ENCODE measurements around the gene UBXN10. TPM values are rescaled to one million over a fixed set of nuclear protein-coding genes. Genes with fewer than 3 reads are reported as not detected.
"Not testable (repeated sequence)": the region's sequence is repeated elsewhere in the genome, so short reads cannot be mapped to it uniquely, and the experiment has no call there.

The UBXN10 gene
- total RNA-seq, 1 donor from 2014 or later = 0.37 TPM

DNA sequence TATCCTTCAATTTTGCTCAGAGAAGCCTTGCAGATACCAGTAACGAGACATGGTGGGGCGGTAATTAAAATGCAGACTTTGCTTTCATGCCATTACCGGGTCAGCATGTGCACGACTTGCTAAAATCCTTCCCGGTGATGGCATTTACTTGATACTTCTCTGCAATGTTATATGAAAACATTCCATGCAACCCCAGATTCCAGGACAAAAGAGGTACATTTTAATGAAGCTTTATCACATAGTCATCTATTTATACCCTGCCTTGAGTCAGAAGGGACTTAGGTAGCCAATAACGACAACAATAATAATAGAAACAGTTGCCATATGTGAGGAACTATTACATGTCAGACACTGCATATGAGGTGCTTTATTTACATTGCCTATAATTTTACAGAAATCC, 29.8 kb downstream of the UBXN10 start:
- Histone ChIP-seq H3K4me3 (no peak overlapping the region), H3K27me3 (peaks cover 39% of the 10 kb centered on the region), H4K20me1 (ENCODE audit: low read depth) (no peaks in the 10 kb centered on the region), H3F3A (ENCODE audit: low read depth) (no peaks in the 10 kb centered on the region), H3K9me3 (ENCODE audit: low read depth) (no peaks in the 10 kb centered on the region), H2AFZ (replicated peaks) (no peak overlapping the region), H3K4me1 (peaks cover 11% of the 10 kb centered on the region), H3K79me2 (ENCODE audit: low read depth) (no peaks in the 10 kb centered on the region), H3K9ac (no peak overlapping the region), H3K27ac (no peak overlapping the region), H3K4me2 (no peak overlapping the region), H3K36me3 (no peaks in the 10 kb centered on the region)
- Mint-ChIP-seq H3K9me3 (no peaks in the 10 kb centered on the region), H3K27ac (no peak overlapping the region), H3K27me3 (ENCODE audit: insufficient read depth, low read depth) (peaks cover 10% of the 10 kb centered on the region), H3K4me3 (no peak overlapping the region), H3K36me3 (no peaks in the 10 kb centered on the region), H3K4me1 (peaks cover 11% of the 10 kb centered on the region)
- TF ChIP-seq EZH2 (IDR thresholded peaks at IDR 0.05) = no peak
- TF ChIP-seq EZH2phosphoT487 (IDR thresholded peaks at IDR 0.05) = no peak
- TF ChIP-seq, protein P1, sequence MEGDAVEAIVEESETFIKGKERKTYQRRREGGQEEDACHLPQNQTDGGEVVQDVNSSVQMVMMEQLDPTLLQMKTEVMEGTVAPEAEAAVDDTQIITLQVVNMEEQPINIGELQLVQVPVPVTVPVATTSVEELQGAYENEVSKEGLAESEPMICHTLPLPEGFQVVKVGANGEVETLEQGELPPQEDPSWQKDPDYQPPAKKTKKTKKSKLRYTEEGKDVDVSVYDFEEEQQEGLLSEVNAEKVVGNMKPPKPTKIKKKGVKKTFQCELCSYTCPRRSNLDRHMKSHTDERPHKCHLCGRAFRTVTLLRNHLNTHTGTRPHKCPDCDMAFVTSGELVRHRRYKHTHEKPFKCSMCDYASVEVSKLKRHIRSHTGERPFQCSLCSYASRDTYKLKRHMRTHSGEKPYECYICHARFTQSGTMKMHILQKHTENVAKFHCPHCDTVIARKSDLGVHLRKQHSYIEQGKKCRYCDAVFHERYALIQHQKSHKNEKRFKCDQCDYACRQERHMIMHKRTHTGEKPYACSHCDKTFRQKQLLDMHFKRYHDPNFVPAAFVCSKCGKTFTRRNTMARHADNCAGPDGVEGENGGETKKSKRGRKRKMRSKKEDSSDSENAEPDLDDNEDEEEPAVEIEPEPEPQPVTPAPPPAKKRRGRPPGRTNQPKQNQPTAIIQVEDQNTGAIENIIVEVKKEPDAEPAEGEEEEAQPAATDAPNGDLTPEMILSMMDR (IDR thresholded peaks at IDR 0.05) = no peak
- no peak for DNase-seq (ENCODE audit: low spot score)

DNA sequence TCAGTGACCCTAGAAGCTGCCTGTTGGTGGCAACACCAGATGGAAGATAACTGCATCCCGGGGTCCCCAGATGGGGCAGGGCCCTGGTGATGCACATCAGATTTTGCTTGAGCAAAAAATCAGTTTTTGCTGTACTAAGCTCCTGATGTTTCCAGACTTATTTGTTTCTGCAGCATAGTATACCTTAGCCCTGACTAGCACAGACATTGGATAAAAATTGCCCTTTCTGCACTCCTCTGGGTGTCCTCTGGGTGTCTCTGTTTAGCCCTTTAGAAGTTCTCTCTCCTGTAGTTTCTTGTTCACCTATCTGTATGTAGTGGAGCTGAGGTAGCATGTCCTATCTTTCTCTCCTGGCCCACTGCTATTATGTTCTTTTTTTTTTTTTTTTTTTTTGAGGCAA, 30.7 kb downstream of the UBXN10 start:
- no peaks in the 10 kb centered on the region for H3K36me3 ChIP-seq
- Mint-ChIP-seq H3K36me3 (no peaks in the 10 kb centered on the region), H3K27ac (no peak overlapping the region), H3K4me1 (peaks cover 11% of the 10 kb centered on the region), H3K27me3 (ENCODE audit: insufficient read depth, low read depth) (peaks cover 12% of the 10 kb centered on the region), H3K4me3 (no peak overlapping the region), H3K9me3 (no peaks in the 10 kb centered on the region)
- no peak overlapping the region for H2AFZ ChIP-seq (replicated peaks)
- H3K4me2 ChIP-seq = no peak overlapping the region
- DNase-seq (ENCODE audit: low spot score) = no peak
- no peak overlapping the region for H3K4me3 ChIP-seq
- H3K9me3 ChIP-seq (ENCODE audit: low read depth) = no peaks in the 10 kb centered on the region
- no peak overlapping the region for H3K9ac ChIP-seq
- no peaks in the 10 kb centered on the region for H3F3A ChIP-seq (ENCODE audit: low read depth)
- peaks cover 40% of the 10 kb centered on the region for H3K27me3 ChIP-seq
- no peaks in the 10 kb centered on the region for H3K79me2 ChIP-seq (ENCODE audit: low read depth)
- H3K27ac ChIP-seq = no peak overlapping the region
- peaks cover 11% of the 10 kb centered on the region for H3K4me1 ChIP-seq
- H4K20me1 ChIP-seq (ENCODE audit: low read depth) = no peaks in the 10 kb centered on the region
- TF ChIP-seq EZH2 (IDR thresholded peaks at IDR 0.05) (no peak), EZH2phosphoT487 (IDR thresholded peaks at IDR 0.05) (no peak)
- TF ChIP-seq, protein P1 (IDR thresholded peaks at IDR 0.05) = peak; percentile 43

DNA sequence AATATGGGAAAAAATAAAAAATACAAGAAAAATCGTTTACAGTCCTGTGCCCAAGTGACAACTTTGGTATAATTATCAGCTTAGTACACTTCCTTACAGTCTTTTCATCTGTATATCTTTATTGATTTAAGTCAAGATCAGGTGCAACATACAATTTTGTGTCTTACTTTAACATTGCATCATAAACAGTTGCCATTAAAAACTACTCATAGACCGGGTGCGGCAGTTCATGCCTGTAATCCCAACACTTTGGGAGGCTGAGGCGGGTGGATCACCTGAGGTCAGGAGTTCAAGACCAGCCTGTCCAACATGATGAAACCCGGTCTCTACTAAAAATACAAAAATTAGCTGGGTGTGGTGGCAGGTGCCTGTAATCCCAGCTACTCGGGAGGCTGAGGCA, 33.2 kb downstream of the UBXN10 start:
- not testable (repeated sequence) for H3K36me3 Mint-ChIP-seq; H3K79me2 ChIP-seq (ENCODE audit: low read depth); H3F3A ChIP-seq (ENCODE audit: low read depth); DNase-seq (ENCODE audit: low spot score); H3K4me3 Mint-ChIP-seq; H2AFZ ChIP-seq (replicated peaks); H3K27ac ChIP-seq; H3K27me3 Mint-ChIP-seq (ENCODE audit: insufficient read depth, low read depth); H3K9me3 ChIP-seq (ENCODE audit: low read depth); H3K36me3 ChIP-seq; H3K9ac ChIP-seq; H3K9me3 Mint-ChIP-seq; H3K27ac Mint-ChIP-seq; H3K4me2 ChIP-seq; H4K20me1 ChIP-seq (ENCODE audit: low read depth); H3K4me3 ChIP-seq
- peaks cover 11% of the 10 kb centered on the region for H3K4me1 Mint-ChIP-seq
- Histone ChIP-seq H3K4me1 (peaks cover 11% of the 10 kb centered on the region), H3K27me3 (peaks cover 45% of the 10 kb centered on the region)

DNA sequence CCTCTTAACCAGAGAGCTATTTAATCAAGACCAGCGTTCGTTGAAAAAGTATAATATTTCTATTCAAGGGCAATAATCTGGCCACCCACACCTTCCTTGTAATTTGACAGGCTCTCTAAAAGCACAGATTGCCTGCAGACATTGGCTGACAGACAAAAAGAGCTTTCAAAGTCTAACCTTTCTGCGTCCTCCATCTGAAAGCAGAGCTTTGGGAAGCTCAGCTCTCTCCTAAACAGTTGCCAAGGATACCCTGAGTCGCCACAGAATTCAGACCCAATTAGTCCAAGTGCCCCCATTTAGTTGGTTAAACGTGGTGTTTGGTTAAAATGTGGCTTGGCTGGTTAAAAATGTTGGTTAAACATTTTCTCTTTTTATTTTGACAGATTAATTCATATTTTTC, 34.1 kb downstream of the UBXN10 start:
- H2AFZ ChIP-seq (replicated peaks) = no peak overlapping the region
- no peaks in the 10 kb centered on the region for H4K20me1 ChIP-seq (ENCODE audit: low read depth)
- H3K9ac ChIP-seq = no peak overlapping the region
- Mint-ChIP-seq H3K4me1 (peaks cover 11% of the 10 kb centered on the region), H3K27ac (no peak overlapping the region), H3K9me3 (no peaks in the 10 kb centered on the region), H3K27me3 (ENCODE audit: insufficient read depth, low read depth) (peaks cover 9% of the 10 kb centered on the region), H3K4me3 (no peak overlapping the region), H3K36me3 (no peaks in the 10 kb centered on the region)
- H3K27ac ChIP-seq = no peak overlapping the region
- H3K36me3 ChIP-seq = no peaks in the 10 kb centered on the region
- H3F3A ChIP-seq (ENCODE audit: low read depth) = no peaks in the 10 kb centered on the region
- peaks cover 45% of the 10 kb centered on the region for H3K27me3 ChIP-seq
- TF ChIP-seq EZH2 (IDR thresholded peaks at IDR 0.05) = no peak
- TF ChIP-seq, protein P1 (IDR thresholded peaks at IDR 0.05) = no peak
- no peak overlapping the region for H3K4me3 ChIP-seq
- no peaks in the 10 kb centered on the region for H3K79me2 ChIP-seq (ENCODE audit: low read depth)
- H3K4me1 ChIP-seq = peaks cover 16% of the 10 kb centered on the region
- peak overlapping the region; percentile 27 for H3K4me2 ChIP-seq
- DNase-seq (ENCODE audit: low spot score) = peak; percentile 28
- H3K9me3 ChIP-seq (ENCODE audit: low read depth) = no peaks in the 10 kb centered on the region

Measured in neural progenitor cell (in vitro differentiated cells).